GM19455 (cell line): ENCODE results near the gene GLIPR1L2.
"Not testable (repeated sequence)": the region's sequence is repeated elsewhere in the genome, so short reads cannot be mapped to it uniquely, and the experiment has no call there.

Experiments
- ATAC-seq: cut with Tn5 transposase; IDR thresholded peaks from one replicate; pipeline ENCODE4 v1.9.1; 2021; ENCODE audit not compliant: unreplicated experiment

Gene GLIPR1L2

DNA sequence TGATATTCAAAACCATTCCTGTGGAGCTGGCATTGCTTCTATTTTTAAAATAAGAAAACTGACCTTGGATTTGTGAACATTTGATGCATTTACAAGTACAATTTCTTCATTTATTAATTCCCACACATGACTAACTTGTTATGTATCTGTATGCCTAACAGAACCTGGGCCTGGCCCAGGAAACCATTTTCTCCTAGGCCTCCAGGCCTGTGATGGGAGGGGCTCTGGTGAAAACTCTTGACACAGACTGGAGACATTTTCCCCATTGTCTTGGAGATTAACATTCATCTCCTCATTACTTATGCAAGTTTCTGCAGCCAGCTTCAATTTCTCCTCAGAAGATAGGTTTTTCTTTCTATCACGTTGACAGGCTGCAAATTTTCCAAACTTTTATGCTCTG is 42.0 kb downstream of the GLIPR1L2 start:
- ATAC-seq: no peak

DNA sequence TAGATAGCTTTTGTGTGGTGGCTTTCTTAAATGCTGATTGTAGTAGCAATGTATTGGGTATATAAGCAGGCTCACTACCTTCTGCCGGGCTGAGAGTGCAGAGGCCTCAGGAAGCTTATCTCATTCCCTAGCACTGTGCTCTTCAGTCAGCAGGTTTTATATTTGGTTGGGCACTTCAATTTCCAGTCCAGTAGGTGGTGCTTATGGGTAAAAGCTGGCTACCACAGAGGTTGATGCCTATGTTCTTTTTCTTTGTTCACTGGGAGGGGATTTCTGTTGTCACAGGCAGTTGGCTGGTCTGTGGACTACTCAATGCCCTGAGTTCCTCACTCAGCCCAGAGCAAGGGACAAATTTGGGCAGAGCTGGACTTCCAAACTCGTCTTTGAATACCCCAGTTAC is 46.7 kb downstream of the GLIPR1L2 start:
- no peak for ATAC-seq

DNA sequence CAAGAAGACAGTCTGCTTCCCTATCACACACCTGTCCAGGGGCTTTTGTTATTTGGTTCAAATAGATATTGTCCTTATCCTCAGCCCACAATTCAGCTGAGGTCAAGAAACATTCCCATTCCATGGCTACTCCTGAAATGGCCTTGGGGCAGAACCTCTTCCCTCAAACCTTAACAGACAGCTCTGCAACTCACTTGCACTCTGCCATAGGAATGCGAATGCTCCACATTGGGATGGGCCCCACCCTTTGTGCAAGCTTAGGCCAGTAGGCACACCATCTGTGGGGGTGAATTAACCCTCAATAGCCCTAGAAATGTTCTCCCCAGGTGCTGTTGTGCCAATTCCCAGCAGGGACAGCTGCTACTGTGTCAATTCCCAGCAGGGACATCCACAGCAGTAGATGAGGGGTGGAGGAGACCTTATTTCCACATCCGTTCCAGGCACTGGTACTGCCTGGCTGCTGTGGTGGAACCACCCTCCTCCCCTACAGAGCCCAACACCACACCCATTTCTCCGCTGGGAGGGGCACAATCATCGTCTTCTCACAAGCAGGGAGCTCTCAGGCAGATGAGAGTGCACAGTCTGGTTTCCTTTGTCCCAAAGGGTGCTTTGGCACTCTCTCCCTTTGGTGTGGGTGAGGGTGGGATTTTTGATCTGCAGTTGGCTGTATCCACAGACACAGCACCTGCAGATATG is 47.3 kb downstream of the GLIPR1L2 start:
- ATAC-seq: no peak

DNA sequence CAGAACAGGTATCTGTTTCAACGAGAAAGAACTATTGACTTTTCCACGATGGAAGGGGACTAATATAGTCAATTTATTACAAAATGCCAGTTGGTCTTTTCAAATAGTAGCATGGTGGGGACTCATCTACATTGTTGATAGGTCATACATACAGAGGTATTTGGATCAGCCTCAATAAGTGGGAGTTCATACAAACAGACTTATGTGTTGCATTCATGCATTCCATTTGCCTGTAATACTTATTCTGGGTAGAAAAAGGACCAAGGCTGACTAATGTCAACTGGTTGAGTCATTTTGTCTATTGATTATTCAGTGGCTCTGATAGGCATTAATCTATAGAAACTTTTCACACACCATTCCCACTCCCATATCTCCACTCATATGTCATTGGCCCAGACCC is 48.2 kb downstream of the GLIPR1L2 start:
- ATAC-seq: no peak

DNA sequence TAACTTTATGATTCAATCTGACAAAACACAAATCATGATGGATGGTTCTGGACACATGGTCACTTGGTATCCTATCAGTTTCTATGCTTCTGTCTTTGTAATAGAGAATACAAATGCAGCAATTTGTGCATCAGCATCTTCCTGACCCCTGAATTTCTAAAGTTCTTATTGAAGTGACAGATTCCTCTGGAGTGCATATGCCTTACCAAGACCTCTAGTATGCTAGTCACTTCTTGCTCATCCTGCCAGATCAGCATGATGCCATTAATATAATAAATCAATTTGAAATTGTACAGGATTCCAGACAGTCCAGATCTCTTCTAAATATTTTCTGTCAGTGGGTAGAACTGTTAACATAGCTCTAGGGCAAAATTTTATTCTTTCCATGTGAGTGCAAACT is 49.0 kb downstream of the GLIPR1L2 start:
- no peak for ATAC-seq

DNA sequence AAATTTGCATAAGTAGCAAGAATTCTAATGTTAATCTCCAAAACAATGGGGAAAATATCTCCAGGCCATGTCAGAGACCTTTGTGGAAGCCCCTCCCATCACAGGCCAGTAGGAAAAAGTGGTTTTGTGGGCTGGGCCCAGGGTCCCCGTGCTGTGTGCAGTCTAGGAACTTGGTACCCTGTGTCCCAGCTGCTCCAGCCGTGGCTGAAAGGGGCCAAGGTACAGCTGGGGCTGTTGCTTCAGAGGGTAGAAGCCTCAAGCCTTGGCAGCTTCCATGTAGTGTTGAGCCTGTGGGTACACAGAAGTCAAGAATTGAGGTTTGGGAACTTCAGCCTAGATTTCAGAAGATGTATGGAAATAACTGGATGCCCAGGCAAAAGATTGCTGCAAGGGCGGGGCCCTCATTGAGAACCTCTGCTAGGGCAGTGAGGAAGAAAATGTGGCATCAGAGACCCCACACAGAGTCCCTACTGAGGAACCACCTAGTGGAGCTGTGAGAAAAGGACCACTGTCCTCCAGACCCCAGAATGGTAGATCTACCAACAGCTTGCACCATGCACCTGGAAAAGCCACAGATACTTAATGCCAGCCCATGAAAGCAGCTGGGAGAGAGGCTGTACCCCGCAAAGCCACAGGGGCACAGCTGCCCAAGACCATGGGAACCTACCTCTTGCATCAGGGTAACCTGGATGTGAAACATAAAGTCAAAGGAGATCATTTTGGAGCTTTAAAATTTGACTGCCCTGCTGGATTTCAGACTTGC is 51.0 kb downstream of the GLIPR1L2 start:
- not testable (repeated sequence) for ATAC-seq

DNA sequence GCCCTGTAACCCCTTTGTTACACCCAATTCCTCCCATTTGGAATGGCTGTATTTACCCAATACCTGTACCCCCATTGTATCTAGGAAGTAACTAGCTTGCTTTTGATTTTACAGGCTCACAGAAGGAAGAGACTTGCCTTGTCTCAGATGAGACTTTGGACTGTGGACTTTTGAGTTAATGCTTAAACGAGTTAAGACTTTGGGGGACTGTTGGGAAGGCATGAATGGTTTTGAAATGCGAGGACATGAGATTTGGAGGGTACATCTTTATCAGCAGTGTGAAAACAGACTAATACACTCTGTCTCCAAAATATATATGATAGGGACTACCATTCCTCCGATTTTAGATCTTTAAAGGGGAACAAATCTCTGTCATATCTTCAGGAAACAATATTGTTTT is 51.6 kb downstream of the GLIPR1L2 start:
- not testable (repeated sequence) for ATAC-seq

DNA sequence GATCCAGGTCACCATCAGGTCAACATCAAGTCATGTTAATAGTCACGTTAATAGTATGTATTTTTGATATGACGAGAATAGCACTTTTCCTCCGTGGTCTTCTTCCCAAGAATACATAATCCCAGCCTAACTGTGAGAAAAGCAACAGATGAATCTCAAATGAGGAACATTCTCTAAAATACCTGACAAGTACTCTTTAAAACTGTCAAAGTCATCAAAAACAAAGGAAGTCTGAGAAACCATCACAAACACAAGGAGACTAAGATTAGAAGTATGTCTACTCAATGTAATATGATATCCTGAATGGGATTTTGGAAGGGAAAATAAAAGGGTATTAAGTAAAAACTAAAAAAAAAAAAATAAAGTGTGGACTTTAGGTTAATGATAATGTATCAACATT is 52.8 kb downstream of the GLIPR1L2 start:
- ATAC-seq: no peak

DNA sequence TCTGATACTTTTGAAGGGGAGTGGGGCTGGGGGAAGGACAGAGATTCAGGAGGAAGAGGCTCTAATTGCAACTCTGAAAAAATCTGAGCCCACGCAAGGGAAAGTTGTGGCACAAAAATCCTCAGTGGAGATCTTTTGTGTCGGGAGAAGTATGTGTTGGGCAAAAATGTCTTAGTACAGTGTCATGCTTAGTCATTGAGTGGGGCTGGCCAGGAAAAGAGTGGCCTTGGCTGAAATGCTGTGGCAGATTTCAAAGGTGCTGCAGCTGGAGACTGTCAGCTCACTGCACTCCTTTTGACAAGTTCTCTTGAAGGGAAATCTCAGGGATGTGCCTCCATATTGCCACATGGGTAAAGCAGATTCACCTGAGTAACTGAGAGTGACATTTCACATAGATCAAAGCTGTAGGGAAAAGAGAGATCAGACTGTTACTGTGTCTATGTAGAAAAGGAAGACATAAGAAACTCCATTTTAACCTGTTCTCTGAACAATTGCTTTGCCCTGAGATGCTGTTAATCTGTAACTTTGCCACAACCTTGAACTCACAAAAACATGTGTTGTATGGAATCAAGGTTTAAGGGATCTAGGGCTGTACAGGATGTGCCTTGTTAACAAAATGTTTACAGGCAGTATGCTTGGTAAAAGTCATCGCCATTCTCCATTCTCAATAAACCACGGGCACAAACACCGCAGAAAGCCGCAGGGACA is 53.7 kb downstream of the GLIPR1L2 start:
- no peak for ATAC-seq

DNA sequence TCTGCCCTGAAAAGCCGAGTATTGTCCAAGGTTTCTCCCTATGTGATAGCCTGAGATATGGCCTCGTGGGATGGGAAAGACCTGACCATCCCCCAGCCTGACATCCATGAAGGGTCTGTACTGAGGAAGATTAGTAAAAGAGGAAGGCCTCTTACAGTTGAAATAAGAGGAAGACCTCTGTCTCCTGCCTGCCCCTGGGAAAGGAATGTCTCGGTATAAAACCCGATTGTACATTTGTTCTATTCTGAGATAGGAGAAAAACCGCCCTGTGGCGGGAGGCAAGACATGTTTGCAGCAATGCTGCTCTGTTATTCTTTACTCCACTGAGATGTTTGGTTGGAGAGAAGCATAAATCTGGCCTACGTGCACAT is 54.2 kb downstream of the GLIPR1L2 start:
- not testable (repeated sequence) for ATAC-seq

DNA sequence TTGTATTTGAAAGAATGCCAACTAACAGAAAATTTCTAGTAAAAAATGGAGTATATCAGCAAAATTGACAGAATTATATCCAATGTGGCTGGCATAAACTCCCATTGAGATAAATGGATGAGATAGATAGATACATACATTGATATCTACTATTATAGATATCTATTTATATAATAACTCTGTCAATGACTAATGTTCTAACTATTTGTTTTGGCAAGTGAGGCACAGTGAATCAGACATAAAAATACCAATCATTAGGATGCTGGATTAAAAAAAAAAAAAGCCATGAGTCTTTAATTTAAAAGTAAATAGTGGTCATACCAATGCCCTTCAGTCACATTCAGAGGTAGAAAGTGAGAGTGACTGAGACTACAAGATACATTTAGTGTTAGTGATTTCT is 56.0 kb downstream of the GLIPR1L2 start:
- no peak for ATAC-seq

DNA sequence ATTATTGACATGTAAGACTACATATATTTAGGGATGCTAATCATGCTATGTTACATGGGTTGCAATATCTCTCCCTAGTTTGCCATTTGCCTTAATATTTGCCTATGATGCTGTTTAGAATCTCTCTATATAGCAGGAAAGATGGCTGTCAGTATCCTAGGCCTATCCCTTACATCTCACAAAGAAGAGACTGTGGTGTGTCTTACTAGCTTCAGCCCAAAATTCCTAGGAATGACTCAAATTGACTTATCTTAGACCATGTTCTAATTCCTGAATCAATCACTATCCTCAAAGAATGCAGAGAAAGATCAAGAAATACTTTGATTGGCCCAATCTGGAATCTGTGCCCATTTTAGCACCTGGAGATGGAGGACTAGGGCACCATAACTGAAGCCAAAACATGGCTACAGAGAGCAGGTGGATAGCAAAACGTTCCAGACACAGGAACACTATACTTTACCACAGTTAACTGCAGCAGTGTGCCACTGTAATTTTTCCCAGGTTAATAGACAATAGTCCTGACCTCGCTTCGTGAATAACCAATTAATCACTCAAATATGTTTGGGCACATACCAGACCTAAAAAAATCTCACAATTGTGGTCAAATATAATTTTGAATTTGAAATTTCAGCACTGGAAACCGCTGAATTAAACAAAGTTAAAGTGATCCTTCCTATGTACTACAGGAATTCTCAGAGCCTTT is 57.0 kb downstream of the GLIPR1L2 start:
- no peak for ATAC-seq

DNA sequence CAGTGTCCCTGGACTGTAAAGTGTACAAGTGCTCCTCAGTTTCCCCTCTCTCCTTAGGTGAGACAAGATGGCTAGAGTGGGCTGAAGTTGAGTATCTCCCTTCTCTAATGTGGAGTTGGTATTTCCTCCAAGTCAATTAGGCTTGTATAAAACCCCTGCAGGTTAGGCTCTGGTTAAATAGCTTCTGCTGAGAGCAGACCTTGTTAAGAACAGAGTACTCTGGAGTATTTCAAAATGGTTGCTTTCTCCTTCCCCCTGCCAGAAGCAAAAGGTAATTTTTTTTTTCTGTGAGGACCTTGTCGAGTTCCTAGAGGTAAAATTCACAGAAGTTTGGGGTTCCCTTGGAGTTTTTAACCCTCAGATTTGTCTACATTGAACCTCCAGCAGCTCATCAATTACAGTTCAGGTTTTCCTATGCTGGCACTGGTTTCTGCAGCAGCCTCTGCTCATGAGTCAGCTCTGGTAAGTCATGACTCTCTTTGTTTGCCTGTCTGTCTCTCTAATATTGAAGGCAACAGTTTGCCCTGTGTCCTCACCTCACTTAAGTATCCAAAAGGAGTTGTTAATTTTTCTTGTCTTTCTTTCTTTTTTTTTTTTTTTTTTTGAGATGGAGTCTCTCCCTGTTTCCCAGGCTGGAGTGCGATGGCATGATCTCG is 61.9 kb downstream of the GLIPR1L2 start:
- no peak for ATAC-seq

DNA sequence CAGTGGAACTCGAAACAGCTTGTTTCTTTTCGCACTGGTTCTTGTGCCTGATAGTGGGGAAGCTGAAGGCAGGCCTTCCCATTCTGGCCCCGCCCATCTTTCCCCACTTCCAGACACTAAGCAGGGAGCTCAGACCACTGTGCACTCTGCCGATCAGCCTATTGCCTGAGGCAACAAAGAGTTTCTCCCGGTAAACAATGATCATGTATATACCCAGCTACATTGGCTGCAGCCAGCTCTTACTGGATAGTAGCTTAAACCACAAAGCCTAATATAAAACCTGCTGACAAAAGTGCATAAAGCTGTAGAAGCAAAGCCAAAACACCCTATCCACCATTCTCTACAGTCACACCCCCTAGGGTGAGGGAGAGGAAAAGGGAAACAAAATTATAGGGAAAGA is 65.0 kb downstream of the GLIPR1L2 start:
- ATAC-seq: no peak

DNA sequence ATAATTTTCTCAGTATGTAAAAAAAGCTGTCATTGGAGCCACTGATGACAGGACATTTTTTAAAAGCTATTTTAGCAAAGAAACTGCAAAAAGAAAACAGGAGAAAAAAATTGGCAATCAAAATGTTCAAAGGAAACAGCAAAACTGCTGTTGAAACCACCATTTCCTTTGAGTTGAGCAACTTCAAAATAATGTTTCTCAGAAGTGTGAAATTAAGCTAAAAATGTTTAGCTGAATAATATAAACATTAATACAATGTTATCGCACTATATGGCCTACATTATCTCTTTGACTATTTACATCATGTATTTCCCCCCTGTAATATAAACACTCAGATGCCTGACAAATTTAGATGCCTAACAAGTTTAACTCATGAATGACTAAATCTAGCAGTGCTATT is 66.3 kb downstream of the GLIPR1L2 start:
- no peak for ATAC-seq

DNA sequence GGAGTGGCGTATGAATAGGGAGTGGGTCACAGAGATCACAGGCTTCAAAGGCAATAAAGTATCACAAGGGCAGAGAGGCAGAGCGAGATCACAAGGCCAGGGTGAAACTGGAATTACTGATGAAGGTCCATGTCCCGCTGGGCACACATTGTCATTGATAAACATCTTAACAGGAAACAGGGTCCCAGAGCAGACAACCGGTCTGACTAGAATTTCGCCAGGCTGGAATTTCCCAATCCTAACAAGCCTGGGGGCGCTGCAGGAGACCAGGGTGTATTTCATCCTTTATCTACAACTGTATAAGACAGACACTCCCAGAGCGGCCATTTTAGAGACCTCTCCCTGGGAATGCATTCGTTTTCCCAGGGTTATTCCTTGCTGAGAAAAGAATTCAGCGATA is 67.0 kb downstream of the GLIPR1L2 start:
- not testable (repeated sequence) for ATAC-seq

DNA sequence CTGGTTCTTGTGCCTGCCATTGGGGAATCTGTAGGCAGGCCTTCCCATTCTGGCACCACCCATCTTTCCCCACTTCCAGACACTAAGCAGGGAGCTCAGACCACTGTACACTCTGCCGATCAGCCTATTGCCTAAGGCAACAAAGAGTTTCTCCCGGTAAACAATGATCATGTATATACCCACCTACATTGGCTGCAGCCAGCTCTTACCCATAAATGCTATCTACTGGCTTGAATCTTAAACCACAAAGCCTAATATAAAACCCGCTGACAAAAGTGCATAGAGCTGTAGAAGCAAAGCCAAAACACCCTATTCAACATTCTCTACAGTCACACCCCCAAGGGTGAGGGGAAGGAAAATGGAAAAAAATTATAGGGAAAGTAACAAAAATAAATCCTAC is 68.9 kb downstream of the GLIPR1L2 start:
- ATAC-seq: no peak

DNA sequence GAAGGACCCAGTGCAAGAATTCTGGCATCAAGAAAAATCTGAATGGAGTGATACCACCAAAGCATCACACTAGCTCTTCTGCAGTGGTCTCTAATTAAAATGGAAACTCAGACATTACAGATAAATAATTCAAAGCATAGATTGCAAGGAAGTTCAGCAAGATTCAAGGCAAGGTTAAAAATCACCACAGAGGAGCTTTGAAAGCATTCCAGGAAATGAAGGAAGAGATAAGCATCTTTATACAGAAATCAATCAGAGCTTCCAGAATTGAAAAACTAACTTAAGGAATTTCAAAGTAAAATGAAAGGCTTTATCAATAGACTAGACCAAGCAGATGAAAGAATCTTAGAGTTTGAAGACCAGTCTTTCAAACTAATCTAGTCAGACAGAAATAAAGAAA is 69.3 kb downstream of the GLIPR1L2 start:
- no peak for ATAC-seq

DNA sequence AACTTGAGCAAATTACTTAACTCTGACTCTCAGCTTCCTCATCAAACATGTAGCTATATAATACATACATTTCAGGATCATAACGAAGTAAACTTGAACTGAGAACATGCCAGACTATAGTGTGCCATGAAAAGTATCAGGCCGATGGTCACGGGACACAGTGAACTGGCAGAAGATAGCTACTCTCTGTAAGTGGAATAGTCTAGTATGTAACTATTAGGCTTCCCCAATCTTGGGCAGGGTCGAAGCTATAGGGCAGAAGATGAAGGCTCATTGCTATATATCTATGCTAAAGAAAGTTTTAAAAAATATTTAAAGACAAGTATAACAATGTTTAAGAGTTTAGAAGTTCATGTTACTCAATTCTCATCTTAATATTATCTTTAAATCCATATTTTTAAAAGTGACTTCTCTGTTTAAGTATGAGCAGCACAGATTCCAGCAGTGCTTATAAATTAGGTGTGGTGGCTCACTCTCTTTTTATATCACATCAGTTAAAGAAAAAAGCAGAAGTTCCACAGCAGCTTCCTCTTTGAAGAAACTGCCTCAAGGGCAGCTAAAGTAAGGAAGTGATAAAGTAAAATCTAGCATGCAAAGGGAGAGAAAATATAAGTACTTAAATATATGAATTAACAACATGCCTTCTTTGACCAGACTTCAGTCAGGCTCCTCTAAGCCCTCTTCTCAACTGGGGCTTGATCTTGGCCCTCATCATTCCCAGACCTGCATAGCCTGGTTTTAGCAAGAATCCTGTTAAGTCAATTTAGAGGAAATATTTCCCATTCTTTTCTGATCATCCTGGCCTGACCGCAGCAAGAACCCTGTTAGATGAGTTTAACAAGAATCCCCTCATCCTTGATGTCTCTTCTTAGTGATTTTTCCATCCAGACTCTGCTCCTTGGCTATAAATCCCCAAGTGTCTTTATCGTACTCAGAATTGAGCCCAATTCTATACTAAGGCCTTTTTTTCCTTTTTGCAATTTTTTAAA is 81.3 kb downstream of the GLIPR1L2 start:
- ATAC-seq: no peak

DNA sequence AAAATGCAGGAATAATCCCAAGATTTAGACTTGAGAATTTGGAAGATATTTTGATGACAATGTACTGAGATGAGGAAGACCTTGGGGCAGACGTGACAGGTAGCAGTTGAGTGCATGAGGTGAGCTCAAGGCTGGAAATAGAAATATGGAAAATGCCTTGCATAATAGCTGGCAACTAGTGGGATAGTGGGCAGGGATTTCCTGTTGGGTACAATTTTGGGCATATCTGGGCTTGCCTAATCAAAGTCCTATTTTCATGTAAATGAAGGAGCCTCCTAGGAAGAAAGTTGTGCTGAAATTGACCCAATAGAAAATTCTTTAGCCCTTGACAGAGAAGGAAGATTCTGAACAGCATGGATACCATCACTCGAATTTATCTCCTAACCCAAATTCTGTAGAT is 83.2 kb downstream of the GLIPR1L2 start:
- ATAC-seq: no peak
